WERI-Rb-1 (cell line): ENCODE measurements around the gene CHRND.

Experiments used
- DNase-seq: peaks from one replicate; pipeline ENCODE4 v3.0.0-alpha.2; 2020
- H3K27ac ChIP-seq: fragments of 250-450 bp; sonication (Bioruptor Pico); 2 replicates; pipeline ENCODE4 v1.5.1; 2020; ENCODE audit warnings: mild to moderate bottlenecking, moderate library complexity
- H3K27me3 ChIP-seq: fragments of 250-450 bp; sonication (Bioruptor Pico); 2 replicates; pipeline ENCODE4 v1.5.1; 2021; ENCODE audit warnings: mild to moderate bottlenecking, low read depth, moderate library complexity; ENCODE audit not compliant: insufficient read depth, severe bottlenecking
- H3K36me3 ChIP-seq: fragments of 250-450 bp; sonication (Bioruptor Pico); 2 replicates; pipeline ENCODE4 v1.5.1; 2020; ENCODE audit warnings: mild to moderate bottlenecking, moderate library complexity
- H3K4me3 ChIP-seq: 2 replicates; pipeline ENCODE4 v1.5.1; 2011; ENCODE audit warnings: low read depth, mild to moderate bottlenecking, control low read depth, low read length
- H3K9me3 ChIP-seq: fragments of 250-450 bp; sonication (Bioruptor Pico); 2 replicates; pipeline ENCODE4 v1.5.1; 2021; ENCODE audit warnings: mild to moderate bottlenecking, moderate library complexity; ENCODE audit not compliant: severe bottlenecking
- CTCF ChIP-seq: IDR thresholded peaks from 2 replicates; pipeline ENCODE4 v1.5.1; 2011; ENCODE audit warnings: low read depth, mild to moderate bottlenecking, control low read depth, inconsistent platforms, low read length

Gene CHRND

GRCh38 chr2:232521959-232522622 lies 3.9 kb upstream of the CHRND start:
- Histone ChIP-seq H3K36me3 (no peaks in the 10 kb centered on the region), H3K4me3 (peak overlapping the region; percentile 13; the same call in 1 of the 2 replicates), H3K27me3 (peaks cover 24% of the 10 kb centered on the region), H3K27ac (no peak overlapping the region), H3K9me3 (no peaks in the 10 kb centered on the region)
- TF ChIP-seq CTCF, result peak; percentile 75
- DNase-seq, result peak; percentile 50

GRCh38 chr2:232522623-232523401 lies 3.1 kb upstream of the CHRND start:
- no peak overlapping the region for H3K4me3 ChIP-seq
- H3K27ac ChIP-seq, result no peak overlapping the region
- H3K36me3 ChIP-seq, result no peaks in the 10 kb centered on the region
- H3K27me3 ChIP-seq, result peaks cover 24% of the 10 kb centered on the region
- no peaks in the 10 kb centered on the region for H3K9me3 ChIP-seq
- DNase-seq, result no peak
- no peak for TF ChIP-seq CTCF

GRCh38 chr2:232523402-232523681 lies 2.6 kb upstream of the CHRND start:
- Histone ChIP-seq H3K27me3 (peaks cover 24% of the 10 kb centered on the region), H3K36me3 (no peaks in the 10 kb centered on the region), H3K9me3 (no peaks in the 10 kb centered on the region), H3K4me3 (peak overlapping the region; percentile 48), H3K27ac (no peak overlapping the region)
- TF ChIP-seq CTCF, result no peak
- no peak for DNase-seq

GRCh38 chr2:232523682-232524597 lies 2.0 kb upstream of the CHRND start:
- TF ChIP-seq CTCF, result peak; percentile 76
- Histone ChIP-seq H3K9me3 (no peaks in the 10 kb centered on the region), H3K27me3 (peaks cover 24% of the 10 kb centered on the region), H3K4me3 (peak overlapping the region; percentile 48), H3K27ac (no peak overlapping the region), H3K36me3 (no peaks in the 10 kb centered on the region)
- DNase-seq, result peak; percentile 82

- no peak for DNase-seq
- Histone ChIP-seq H3K36me3 (no peaks in the 10 kb centered on the region), H3K27ac (no peak overlapping the region), H3K27me3 (peaks cover 24% of the 10 kb centered on the region), H3K9me3 (no peaks in the 10 kb centered on the region), H3K4me3 (no peak overlapping the region)
- no peak for TF ChIP-seq CTCF
Observed at GRCh38 chr2:232524771-232525170, 1.2 kb upstream of the CHRND start.
